MM.1S (cell line): ENCODE data around the gene GDF7.

Experiments used
- DNase-seq: peaks from one replicate; pipeline ENCODE4 v3.0.0-alpha.2; 2015
- H2AFZ ChIP-seq: fragments of 300-600 bp; sonication (generic); 2 replicates; pipeline ENCODE4 v1.6.0; 2016; ENCODE audit warnings: antibody characterized with exemption, low read length
- H3F3A ChIP-seq: fragments of 300-600 bp; sonication (generic); 2 replicates; pipeline ENCODE4 v1.6.1; 2016; ENCODE audit warnings: mild to moderate bottlenecking, antibody characterized with exemption, low read length, moderate library complexity, mixed read lengths; ENCODE audit not compliant: insufficient read depth
- H3K27ac ChIP-seq: fragments of 300-600 bp; sonication (generic); 2 replicates; pipeline ENCODE4 v1.5.1; 2016; ENCODE audit warnings: mild to moderate bottlenecking, low read length
- H3K27me3 ChIP-seq: fragments of 300-600 bp; sonication (generic); replicated peaks from 2 replicates; pipeline ENCODE4 v1.6.0; 2016; ENCODE audit warnings: low read length; ENCODE audit not compliant: insufficient read depth
- H3K36me3 ChIP-seq: fragments of 300-600 bp; sonication (generic); replicated peaks from 2 replicates; pipeline ENCODE4 v1.6.1; 2016; ENCODE audit warnings: mild to moderate bottlenecking, low read length, mixed read lengths; ENCODE audit not compliant: insufficient read depth
- H3K4me1 ChIP-seq: fragments of 300-600 bp; sonication (generic); 2 replicates; pipeline ENCODE4 v1.6.1; 2016; ENCODE audit warnings: low read length, mixed read lengths
- H3K4me2 ChIP-seq: fragments of 300-600 bp; sonication (generic); 2 replicates; pipeline ENCODE4 v1.6.0; 2016; ENCODE audit warnings: low read depth, low read length
- H3K4me3 ChIP-seq: fragments of 300-600 bp; sonication (generic); 2 replicates; pipeline ENCODE4 v1.5.1; 2016; ENCODE audit warnings: low read length, mixed read lengths
- H3K79me2 ChIP-seq: fragments of 300-600 bp; sonication (generic); 2 replicates; pipeline ENCODE4 v1.6.1; 2016; ENCODE audit warnings: mixed run types, low read length, mixed read lengths
- H3K9ac ChIP-seq: fragments of 300-600 bp; sonication (generic); 2 replicates; pipeline ENCODE4 v1.6.1; 2016; ENCODE audit warnings: low read length, mixed read lengths
- H3K9me2 ChIP-seq: fragments of 300-600 bp; sonication (generic); replicated peaks from 2 replicates; pipeline ENCODE4 v1.6.1; 2016; ENCODE audit warnings: mild to moderate bottlenecking, low read length, mixed read lengths; ENCODE audit not compliant: insufficient read depth
- H3K9me3 ChIP-seq: fragments of 300-600 bp; sonication (generic); replicated peaks from 2 replicates; pipeline ENCODE4 v1.6.1; 2016; ENCODE audit warnings: mild to moderate bottlenecking, low read length, mixed read lengths; ENCODE audit not compliant: insufficient read depth
- H4K20me1 ChIP-seq: fragments of 300-600 bp; sonication (generic); 2 replicates; pipeline ENCODE4 v1.6.1; 2016; ENCODE audit warnings: mild to moderate bottlenecking, low read length, moderate library complexity, mixed read lengths; ENCODE audit not compliant: insufficient read depth
- EZH2 ChIP-seq: fragments of 300-600 bp; sonication (generic); optimal IDR thresholded peaks from 2 replicates; pipeline ENCODE3; 2017; ENCODE audit warnings: low read depth, mild to moderate bottlenecking, antibody characterized with exemption, low read length, mixed read lengths
- EZH2phosphoT487 ChIP-seq: fragments of 300-600 bp; sonication (generic); IDR thresholded peaks from 2 replicates; pipeline ENCODE4 v1.6.1; 2018; ENCODE audit warnings: antibody characterized with exemption, low read length
- TF ChIP-seq, protein P1 (sequence below): fragments of 300-600 bp; sonication (generic); IDR thresholded peaks from 2 replicates; pipeline ENCODE4 v1.5.1; 2016; ENCODE audit warnings: antibody characterized with exemption, low read length, mixed read lengths

The GDF7 gene

DNA sequence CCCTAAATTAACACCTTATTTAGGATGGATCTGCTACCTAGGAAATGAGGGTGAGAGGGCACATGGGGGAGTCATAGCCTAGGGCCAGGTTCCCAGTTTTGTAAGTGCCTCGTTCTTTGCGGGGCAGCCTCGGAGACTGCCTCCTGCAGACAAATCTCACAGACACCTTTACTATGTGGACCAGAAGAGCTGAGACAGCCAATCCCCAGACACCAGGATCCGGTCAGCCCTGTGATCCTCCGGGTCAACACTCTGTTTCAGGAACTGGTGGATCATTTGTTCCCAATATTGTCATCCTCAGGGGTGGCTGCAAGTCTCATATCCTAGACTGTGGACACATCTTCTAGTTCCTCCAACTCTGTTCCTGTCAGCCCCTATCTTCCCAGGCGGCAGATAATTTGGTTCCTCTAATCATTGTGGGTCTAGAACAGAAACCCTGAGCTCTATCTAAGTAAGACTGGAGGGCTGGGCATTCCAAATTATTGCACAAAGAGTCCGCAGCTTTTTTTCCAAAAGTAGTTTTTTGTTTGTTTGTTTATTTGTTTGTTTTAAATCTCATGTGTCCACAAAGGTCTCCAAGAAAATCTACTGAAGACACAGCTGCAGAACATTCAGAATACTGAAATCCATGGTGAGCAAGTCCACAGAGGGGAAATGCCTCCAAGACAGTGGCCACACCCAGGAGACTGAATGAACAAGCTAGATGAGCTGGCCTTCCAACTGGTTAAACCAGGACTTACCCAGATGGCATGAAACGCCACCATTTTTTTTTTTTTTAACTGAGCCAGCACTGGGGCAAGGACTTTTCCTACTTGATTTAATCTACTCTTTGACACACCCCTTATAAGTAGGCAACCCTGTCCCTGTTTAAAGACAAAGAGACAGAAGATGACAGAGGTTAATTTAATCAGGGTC, 6.2 kb upstream of the GDF7 start:
- Histone ChIP-seq H4K20me1 (no peaks in the 10 kb centered on the region), H3K4me3 (no peak overlapping the region), H3K27ac (no peak overlapping the region), H3K27me3 (peaks cover 27% of the 10 kb centered on the region), H3K4me1 (no peaks in the 10 kb centered on the region), H3F3A (no peaks in the 10 kb centered on the region), H3K4me2 (no peak overlapping the region), H3K9me3 (no peaks in the 10 kb centered on the region), H3K9me2 (no peaks in the 10 kb centered on the region), H3K9ac (no peak overlapping the region), H3K36me3 (no peaks in the 10 kb centered on the region), H3K79me2 (no peaks in the 10 kb centered on the region), H2AFZ (no peak overlapping the region)
- TF ChIP-seq, protein P1, sequence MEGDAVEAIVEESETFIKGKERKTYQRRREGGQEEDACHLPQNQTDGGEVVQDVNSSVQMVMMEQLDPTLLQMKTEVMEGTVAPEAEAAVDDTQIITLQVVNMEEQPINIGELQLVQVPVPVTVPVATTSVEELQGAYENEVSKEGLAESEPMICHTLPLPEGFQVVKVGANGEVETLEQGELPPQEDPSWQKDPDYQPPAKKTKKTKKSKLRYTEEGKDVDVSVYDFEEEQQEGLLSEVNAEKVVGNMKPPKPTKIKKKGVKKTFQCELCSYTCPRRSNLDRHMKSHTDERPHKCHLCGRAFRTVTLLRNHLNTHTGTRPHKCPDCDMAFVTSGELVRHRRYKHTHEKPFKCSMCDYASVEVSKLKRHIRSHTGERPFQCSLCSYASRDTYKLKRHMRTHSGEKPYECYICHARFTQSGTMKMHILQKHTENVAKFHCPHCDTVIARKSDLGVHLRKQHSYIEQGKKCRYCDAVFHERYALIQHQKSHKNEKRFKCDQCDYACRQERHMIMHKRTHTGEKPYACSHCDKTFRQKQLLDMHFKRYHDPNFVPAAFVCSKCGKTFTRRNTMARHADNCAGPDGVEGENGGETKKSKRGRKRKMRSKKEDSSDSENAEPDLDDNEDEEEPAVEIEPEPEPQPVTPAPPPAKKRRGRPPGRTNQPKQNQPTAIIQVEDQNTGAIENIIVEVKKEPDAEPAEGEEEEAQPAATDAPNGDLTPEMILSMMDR, result no peak
- no peak for TF ChIP-seq EZH2
- TF ChIP-seq EZH2phosphoT487, result no peak
- DNase-seq, result no peak

DNA sequence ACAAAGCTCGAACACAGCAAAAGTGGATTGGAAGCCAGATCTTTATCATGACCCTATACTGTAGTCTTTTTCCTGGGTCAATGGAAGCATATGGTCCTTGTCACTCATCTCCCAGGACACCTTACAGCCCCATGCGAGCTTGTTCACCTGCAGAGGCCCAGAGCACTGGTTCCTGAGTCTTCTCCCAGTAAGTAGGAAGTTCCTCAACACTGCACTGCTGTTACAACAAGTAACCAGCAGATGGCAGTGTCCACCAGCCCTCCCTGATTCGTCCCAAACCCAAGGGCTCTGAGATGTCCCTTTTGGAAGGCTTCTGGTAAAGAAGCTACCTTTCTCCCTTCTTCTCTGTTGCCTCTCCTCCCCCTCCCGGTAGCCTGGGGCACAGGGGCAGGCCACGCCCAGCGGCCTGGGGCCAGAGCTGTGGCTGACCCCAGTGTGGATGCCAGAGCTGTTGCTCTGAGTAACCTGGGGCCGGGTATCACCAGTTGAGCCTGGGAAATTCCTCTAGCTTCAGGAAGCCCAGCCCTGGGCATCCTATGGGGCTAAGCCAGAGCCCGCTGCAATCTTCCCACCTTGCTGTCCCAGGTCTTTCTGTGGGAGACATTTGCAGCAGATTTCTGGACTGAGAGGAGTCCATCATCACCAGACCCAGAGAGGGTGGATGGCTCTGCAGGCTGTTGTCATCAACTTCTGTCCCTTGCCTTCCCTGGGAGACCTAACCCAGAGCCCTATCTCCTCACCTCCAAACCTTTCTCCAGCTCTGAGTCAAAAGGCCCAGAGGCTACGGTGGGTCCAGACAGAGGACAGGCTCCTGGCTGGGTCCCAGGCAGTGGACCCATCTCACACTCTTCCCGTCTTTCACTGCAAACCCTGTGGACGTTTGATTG, 5.3 kb upstream of the GDF7 start:
- Histone ChIP-seq H3K27me3 (peaks cover 36% of the 10 kb centered on the region), H3K9ac (no peak overlapping the region), H4K20me1 (no peaks in the 10 kb centered on the region), H3K36me3 (no peaks in the 10 kb centered on the region), H3K4me2 (no peak overlapping the region), H3K4me1 (0 out of 2 replicates have a peak, but pooled peaks cover 3% of the 10 kb centered on the region), H3F3A (no peaks in the 10 kb centered on the region), H3K4me3 (no peak overlapping the region), H2AFZ (no peak overlapping the region), H3K79me2 (no peaks in the 10 kb centered on the region), H3K9me3 (no peaks in the 10 kb centered on the region), H3K9me2 (no peaks in the 10 kb centered on the region), H3K27ac (no peak overlapping the region)
- DNase-seq, result peak; percentile 70
- TF ChIP-seq, protein P1, result peak; percentile 96
- TF ChIP-seq EZH2 (no peak), EZH2phosphoT487 (no peak)

DNA sequence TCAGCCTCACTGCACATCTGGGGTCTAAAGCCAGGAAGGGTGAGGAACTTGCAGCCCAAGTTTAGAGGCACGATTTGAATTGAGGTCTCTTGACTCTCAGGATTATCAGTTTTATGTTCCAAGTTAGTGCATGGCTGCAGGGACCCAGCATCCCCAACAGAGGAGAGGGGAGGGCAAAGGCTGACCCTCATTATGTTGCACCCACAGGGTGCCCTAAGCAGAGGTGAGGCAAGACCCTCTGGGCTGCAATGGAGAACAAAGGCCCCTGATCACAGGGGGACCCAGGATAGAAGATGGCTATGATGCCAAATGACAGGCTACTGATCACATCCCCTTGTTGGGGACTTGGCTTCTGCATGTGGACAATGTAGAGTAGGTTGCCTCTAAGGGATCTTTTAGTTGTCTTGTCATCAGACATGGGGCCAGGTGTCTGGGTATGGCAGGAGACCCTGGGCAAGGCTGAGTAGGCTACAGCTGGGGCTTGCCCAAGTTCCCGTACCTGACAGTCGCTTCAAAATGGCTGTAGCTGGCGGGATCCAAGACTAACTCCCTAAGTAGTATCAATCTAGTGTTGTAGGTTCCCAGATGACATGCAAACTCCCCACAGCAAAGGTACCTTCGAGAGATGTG, 4.5 kb upstream of the GDF7 start:
- Histone ChIP-seq H3K27me3 (peaks cover 38% of the 10 kb centered on the region), H3F3A (no peaks in the 10 kb centered on the region), H3K27ac (no peak overlapping the region), H3K9me2 (no peaks in the 10 kb centered on the region), H4K20me1 (no peaks in the 10 kb centered on the region), H3K79me2 (no peaks in the 10 kb centered on the region), H3K4me2 (no peak overlapping the region), H3K36me3 (no peaks in the 10 kb centered on the region), H3K4me3 (no peak overlapping the region), H2AFZ (no peak overlapping the region), H3K9me3 (no peaks in the 10 kb centered on the region), H3K4me1 (0 out of 2 replicates have a peak, but pooled peaks cover 4% of the 10 kb centered on the region), H3K9ac (no peak overlapping the region)
- TF ChIP-seq EZH2 (no peak), EZH2phosphoT487 (no peak)
- TF ChIP-seq, protein P1, result no peak
- DNase-seq, result no peak
